Caco-2 (cell line): ENCODE results near the gene TLNRD1. TPM values are rescaled to one million over a fixed set of nuclear protein-coding genes. Genes with fewer than 3 reads are reported as not detected.

Source experiments
- BruUV-seq: library from RNA; stranded (reverse); fragments of 400-500 nt; replicated peaks from 2 replicates; lab custom pipeline; 2021; lab: Mats Ljungman, UMichigan
- CTCF ChIA-PET: fragments of 300-600 bp; sonication (Branson Sonifier 250); formaldehyde crosslinking; loops from one replicate; lab custom pipeline; 2022; ENCODE audit warnings: antibody characterized with exemption; lab: Charles Lee
- POLR2A ChIA-PET: fragments of 300-600 bp; sonication (Branson Sonifier 250); formaldehyde crosslinking; loops from one replicate; lab custom pipeline; 2022; ENCODE audit warnings: antibody characterized with exemption; lab: Charles Lee
- DNase-seq, 2 experiments: peaks; one replicate each; pipeline versions ENCODE4 v3.0.0 to v3.0.0-alpha.2; 2020 to 2022
- H3K27me3 ChIP-seq: replicated peaks from 2 replicates; pipeline ENCODE4 v1.6.0; 2011; ENCODE audit warnings: low read length; ENCODE audit not compliant: control insufficient read depth, insufficient read depth
- H3K36me3 ChIP-seq: 2 replicates; pipeline ENCODE4 v1.5.1; 2011; ENCODE audit warnings: low read length; ENCODE audit not compliant: control insufficient read depth, insufficient read depth
- H3K4me1 ChIP-seq: fragments of 250-450 bp; sonication (Bioruptor Pico); 2 replicates; pipeline ENCODE4 v1.5.1; 2020; ENCODE audit warnings: mild to moderate bottlenecking
- H3K4me3 ChIP-seq: 2 replicates; pipeline ENCODE4 v1.5.1; 2011; ENCODE audit warnings: low read depth, mild to moderate bottlenecking, control low read depth, low read length
- H3K9me3 ChIP-seq: fragments of 250-450 bp; sonication (Bioruptor Pico); 2 replicates; pipeline ENCODE4 v1.5.1; 2020; ENCODE audit warnings: mild to moderate bottlenecking, moderate library complexity
- H3K27ac Mint-ChIP-seq: one replicate; pipeline ENCODE4 v1.8.0; 2022; ENCODE audit warnings: mixed read lengths; ENCODE audit not compliant: unreplicated experiment
- H3K27me3 Mint-ChIP-seq: one replicate; pipeline ENCODE4 v1.8.0; 2022; ENCODE audit warnings: mixed read lengths; ENCODE audit not compliant: insufficient read depth, unreplicated experiment
- H3K36me3 Mint-ChIP-seq: one replicate; pipeline ENCODE4 v1.8.0; 2022; ENCODE audit warnings: mild to moderate bottlenecking, mixed read lengths; ENCODE audit not compliant: insufficient read depth, unreplicated experiment
- H3K4me1 Mint-ChIP-seq: one replicate; pipeline ENCODE4 v1.8.0; 2022; ENCODE audit warnings: low read depth, mixed read lengths; ENCODE audit not compliant: unreplicated experiment
- H3K4me3 Mint-ChIP-seq: one replicate; pipeline ENCODE4 v1.8.0; 2022; ENCODE audit warnings: mild to moderate bottlenecking, moderate library complexity, mixed read lengths; ENCODE audit not compliant: unreplicated experiment
- H3K9me3 Mint-ChIP-seq: one replicate; pipeline ENCODE4 v1.8.0; 2022; ENCODE audit warnings: mixed read lengths; ENCODE audit not compliant: unreplicated experiment
- intact Hi-C: fragments of 100-400 bp; cut with micrococcal nuclease; formaldehyde crosslinking; loops from one replicate; pipeline ENCODE4 v1.10.0; 2022; ENCODE audit not compliant: unreplicated experiment
- total RNA-seq: library from RNA; stranded (reverse); gene quantifications from 2 replicates; pipeline ENCODE4 v1.2.3, GENCODE V29; 2022
- TF ChIP-seq, protein P1 (sequence below), 2 experiments: fragments of 200-600 bp in 1 of 2; IDR thresholded peaks; 1 replicate in 1 of 2; 2 replicates in 1 of 2; pipeline versions ENCODE4 v1.5.1 to v1.8.0; 2011 to 2022; ENCODE audit warnings: antibody characterized with exemption in 1 of 2, control low read depth in 1 of 2, inconsistent platforms in 1 of 2, low read depth in 1 of 2, low read length in 1 of 2, mild to moderate bottlenecking in 1 of 2, moderate library complexity in 1 of 2; ENCODE audit not compliant: insufficient read depth in 1 of 2, severe bottlenecking in 1 of 2, unreplicated experiment in 1 of 2

Gene TLNRD1
- total RNA-seq, 1 experiment from 2014 or later: 13.7 TPM

DNA sequence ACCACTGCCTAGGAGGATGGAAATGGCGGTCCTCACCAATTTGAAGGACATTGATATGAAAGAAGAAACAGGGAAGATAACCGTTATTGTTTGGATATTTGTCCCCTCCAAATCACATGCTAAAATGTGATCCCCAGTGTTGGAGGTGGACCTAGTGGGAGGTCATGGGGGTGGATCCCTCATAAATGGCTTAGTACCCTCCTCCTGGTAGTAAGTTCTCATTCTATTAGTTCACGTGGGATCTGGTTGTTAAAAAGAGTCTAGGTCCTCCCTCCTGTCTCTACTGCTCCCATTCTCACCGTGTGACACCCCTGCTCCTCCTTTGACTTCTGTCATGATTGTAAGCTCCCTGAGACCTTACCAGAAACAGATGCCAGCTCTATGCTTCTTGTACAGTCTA lies 30.5 kb downstream of the TLNRD1 start:
- H3K27me3 ChIP-seq: no peaks in the 10 kb centered on the region
- CTCF ChIA-PET: no interaction called here
- no peak for DNase-seq
- H3K9me3 ChIP-seq: peaks cover 3% of the 10 kb centered on the region; the same call in 1 of the 2 replicates
- POLR2A ChIA-PET: no interaction called here
- intact Hi-C loops: no loop called here
- Mint-ChIP-seq H3K9me3 (peaks cover 21% of the 10 kb centered on the region), H3K27me3 (no peaks in the 10 kb centered on the region), H3K36me3 (no peaks in the 10 kb centered on the region), H3K4me1 (no peaks in the 10 kb centered on the region), H3K27ac (no peak overlapping the region), H3K4me3 (no peak overlapping the region)
- no peaks in the 10 kb centered on the region for H3K36me3 ChIP-seq
- no peak overlapping the region for H3K4me3 ChIP-seq
- TF ChIP-seq, protein P1, sequence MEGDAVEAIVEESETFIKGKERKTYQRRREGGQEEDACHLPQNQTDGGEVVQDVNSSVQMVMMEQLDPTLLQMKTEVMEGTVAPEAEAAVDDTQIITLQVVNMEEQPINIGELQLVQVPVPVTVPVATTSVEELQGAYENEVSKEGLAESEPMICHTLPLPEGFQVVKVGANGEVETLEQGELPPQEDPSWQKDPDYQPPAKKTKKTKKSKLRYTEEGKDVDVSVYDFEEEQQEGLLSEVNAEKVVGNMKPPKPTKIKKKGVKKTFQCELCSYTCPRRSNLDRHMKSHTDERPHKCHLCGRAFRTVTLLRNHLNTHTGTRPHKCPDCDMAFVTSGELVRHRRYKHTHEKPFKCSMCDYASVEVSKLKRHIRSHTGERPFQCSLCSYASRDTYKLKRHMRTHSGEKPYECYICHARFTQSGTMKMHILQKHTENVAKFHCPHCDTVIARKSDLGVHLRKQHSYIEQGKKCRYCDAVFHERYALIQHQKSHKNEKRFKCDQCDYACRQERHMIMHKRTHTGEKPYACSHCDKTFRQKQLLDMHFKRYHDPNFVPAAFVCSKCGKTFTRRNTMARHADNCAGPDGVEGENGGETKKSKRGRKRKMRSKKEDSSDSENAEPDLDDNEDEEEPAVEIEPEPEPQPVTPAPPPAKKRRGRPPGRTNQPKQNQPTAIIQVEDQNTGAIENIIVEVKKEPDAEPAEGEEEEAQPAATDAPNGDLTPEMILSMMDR (IDR thresholded peaks at IDR 0.05; ENCODE audit: insufficient read depth in 1 of 2, low read depth in 1 of 2, low read length in 1 of 2, severe bottlenecking in 1 of 2, unreplicated experiment in 1 of 2): no peak
- BruUV-seq: no TSS peak
- H3K4me1 ChIP-seq: no peaks in the 10 kb centered on the region

DNA sequence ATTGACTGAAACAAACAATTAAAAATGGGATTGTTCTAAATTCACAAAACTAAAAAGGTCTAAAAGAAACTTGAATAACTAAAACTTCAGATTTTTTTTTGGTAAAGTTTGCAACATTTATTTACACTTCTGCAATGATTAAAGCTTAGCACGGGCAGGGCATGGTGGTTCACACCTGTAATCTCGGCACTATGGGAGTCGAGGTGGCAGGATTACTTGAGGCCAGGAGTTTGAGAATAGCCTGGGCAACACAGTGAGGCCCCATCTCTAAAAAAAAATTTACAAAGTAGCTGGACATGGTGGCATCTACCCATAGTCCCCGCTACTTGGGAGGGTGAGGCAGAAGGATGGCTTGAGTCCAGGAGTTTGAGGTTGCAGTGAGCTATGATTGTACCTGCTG lies 31.6 kb downstream of the TLNRD1 start:
- no peaks in the 10 kb centered on the region for H3K36me3 ChIP-seq
- no peak overlapping the region for H3K4me3 Mint-ChIP-seq
- CTCF ChIA-PET: no interaction called here
- H3K9me3 ChIP-seq: peaks cover 3% of the 10 kb centered on the region; the same call in 1 of the 2 replicates
- no peaks in the 10 kb centered on the region for H3K4me1 ChIP-seq
- no peak overlapping the region for H3K27ac Mint-ChIP-seq
- no peak overlapping the region for H3K4me3 ChIP-seq
- peaks cover 21% of the 10 kb centered on the region for H3K9me3 Mint-ChIP-seq
- no peaks in the 10 kb centered on the region for H3K27me3 ChIP-seq
- intact Hi-C loops: no loop called here
- no peaks in the 10 kb centered on the region for H3K36me3 Mint-ChIP-seq
- POLR2A ChIA-PET: no interaction called here
- TF ChIP-seq, protein P1 (IDR thresholded peaks at IDR 0.05; ENCODE audit: insufficient read depth in 1 of 2, low read depth in 1 of 2, low read length in 1 of 2, severe bottlenecking in 1 of 2, unreplicated experiment in 1 of 2): no peak
- no TSS peak for BruUV-seq
- H3K27me3 Mint-ChIP-seq: no peaks in the 10 kb centered on the region
- DNase-seq: no peak
- no peaks in the 10 kb centered on the region for H3K4me1 Mint-ChIP-seq

DNA sequence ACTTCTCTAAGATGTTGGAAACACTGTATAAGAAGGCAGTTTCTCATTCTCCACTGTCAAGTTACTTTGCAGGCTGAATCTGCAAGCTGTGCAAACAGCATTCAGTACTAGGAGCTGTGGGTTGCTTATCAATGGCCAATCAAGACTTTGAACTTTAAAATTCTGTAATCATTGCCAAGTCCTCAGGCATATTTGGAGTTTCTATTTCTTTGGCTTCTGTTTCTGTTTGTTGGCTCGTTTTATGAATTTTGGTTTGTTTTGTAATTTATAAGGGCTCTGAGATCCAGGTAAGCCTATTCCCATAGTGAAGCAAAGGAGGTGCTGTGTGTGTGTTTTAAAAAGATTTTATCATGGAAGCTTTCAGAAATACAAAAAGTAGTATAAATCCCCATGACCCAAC lies 32.1 kb downstream of the TLNRD1 start:
- no peaks in the 10 kb centered on the region for H3K4me1 Mint-ChIP-seq
- no peak for DNase-seq
- TF ChIP-seq, protein P1 (IDR thresholded peaks at IDR 0.05; ENCODE audit: insufficient read depth in 1 of 2, low read depth in 1 of 2, low read length in 1 of 2, severe bottlenecking in 1 of 2, unreplicated experiment in 1 of 2): no peak
- no peaks in the 10 kb centered on the region for H3K36me3 ChIP-seq
- intact Hi-C loops: no loop called here
- no peaks in the 10 kb centered on the region for H3K27me3 Mint-ChIP-seq
- no peaks in the 10 kb centered on the region for H3K27me3 ChIP-seq
- CTCF ChIA-PET: no interaction called here
- H3K4me3 Mint-ChIP-seq: no peak overlapping the region
- H3K4me3 ChIP-seq: no peak overlapping the region
- H3K4me1 ChIP-seq: no peaks in the 10 kb centered on the region
- no TSS peak for BruUV-seq
- POLR2A ChIA-PET: no interaction called here
- H3K9me3 Mint-ChIP-seq: peaks cover 21% of the 10 kb centered on the region
- peaks cover 3% of the 10 kb centered on the region; the same call in 1 of the 2 replicates for H3K9me3 ChIP-seq
- no peak overlapping the region for H3K27ac Mint-ChIP-seq
- H3K36me3 Mint-ChIP-seq: no peaks in the 10 kb centered on the region
